GM23248 (cell line): ENCODE measurements around the gene MRPL37. TPM values are rescaled to one million over a fixed set of nuclear protein-coding genes. Genes with fewer than 3 reads are reported as not detected.

Experiments used
- DNase-seq: peaks from one replicate; pipeline ENCODE4 v3.0.0-alpha.2; 2015
- H2AFZ ChIP-seq: fragments of 200-600 bp; sonication (generic); 2 replicates; pipeline ENCODE4 v1.6.1; 2016; ENCODE audit warnings: antibody characterized with exemption
- H3F3A ChIP-seq: fragments of 200-600 bp; sonication (generic); 2 replicates; pipeline ENCODE4 v1.6.1; 2016; ENCODE audit warnings: mild to moderate bottlenecking, antibody characterized with exemption, mixed run types; ENCODE audit not compliant: insufficient read depth
- H3K27ac ChIP-seq: fragments of 200-600 bp; sonication (generic); 2 replicates; pipeline ENCODE4 v1.5.1; 2016; ENCODE audit warnings: mild to moderate bottlenecking
- H3K27me3 ChIP-seq: fragments of 200-600 bp; sonication (generic); replicated peaks from 2 replicates; pipeline ENCODE4 v1.6.1; 2016; ENCODE audit warnings: mild to moderate bottlenecking; ENCODE audit not compliant: insufficient read depth
- H3K36me3 ChIP-seq: fragments of 200-600 bp; sonication (generic); 2 replicates; pipeline ENCODE4 v1.6.1; 2016; ENCODE audit warnings: low read depth, mild to moderate bottlenecking
- H3K4me1 ChIP-seq: fragments of 200-600 bp; sonication (generic); 2 replicates; pipeline ENCODE4 v1.6.1; 2016; ENCODE audit warnings: mild to moderate bottlenecking; ENCODE audit not compliant: insufficient read depth
- H3K4me2 ChIP-seq: fragments of 200-600 bp; sonication (generic); one replicate; pipeline ENCODE4 v1.6.1; 2016; ENCODE audit warnings: mild to moderate bottlenecking; ENCODE audit not compliant: unreplicated experiment
- H3K4me3 ChIP-seq: fragments of 200-600 bp; sonication (generic); 2 replicates; pipeline ENCODE4 v1.5.1; 2016; ENCODE audit warnings: mild to moderate bottlenecking
- H3K79me2 ChIP-seq: fragments of 200-600 bp; sonication (generic); 2 replicates; pipeline ENCODE4 v1.6.1; 2016; ENCODE audit warnings: mild to moderate bottlenecking; ENCODE audit not compliant: insufficient read depth
- H3K9ac ChIP-seq: fragments of 200-600 bp; sonication (generic); 2 replicates; pipeline ENCODE4 v1.6.1; 2016; ENCODE audit warnings: mild to moderate bottlenecking
- H3K9me2 ChIP-seq: fragments of 200-600 bp; sonication (generic); 2 replicates; pipeline ENCODE4 v1.6.1; 2016; ENCODE audit warnings: mixed run types, mild to moderate bottlenecking, moderate library complexity; ENCODE audit not compliant: insufficient read depth
- H3K9me3 ChIP-seq: fragments of 200-600 bp; sonication (generic); one replicate; pipeline ENCODE4 v1.6.1; 2017; ENCODE audit warnings: low read depth
- H4K20me1 ChIP-seq: fragments of 200-600 bp; sonication (generic); 2 replicates; pipeline ENCODE4 v1.6.0; 2016; ENCODE audit not compliant: insufficient read depth
- EZH2 ChIP-seq: fragments of 200-600 bp; sonication (generic); IDR thresholded peaks from 2 replicates; pipeline ENCODE4 v1.6.1; 2018; ENCODE audit warnings: antibody characterized with exemption, mild to moderate bottlenecking; ENCODE audit not compliant: insufficient read depth, poor library complexity, severe bottlenecking
- EZH2phosphoT487 ChIP-seq: fragments of 200-600 bp; sonication (generic); IDR thresholded peaks from 2 replicates; pipeline ENCODE4 v1.6.1; 2018; ENCODE audit warnings: antibody characterized with exemption, moderate library complexity, mild to moderate bottlenecking, low read depth; ENCODE audit not compliant: insufficient read depth
- WGBS, 2 experiments: methylation state at CpG; one replicate each; pipeline ENCODE4 v1.1.6; 2015 to 2017; ENCODE audit warnings: low lambda C conversion rate in 2 of 2, low coverage in 1 of 2; ENCODE audit errors: missing lambda C conversion rate in 2 of 2; 5-methylcytosine and 5-hydroxymethylcytosine counted together
- in situ Hi-C: fragments of 300-500 bp; cut with MboI; formaldehyde crosslinking; loops from 2 replicates; pipeline ENCODE4 v1.15.0; 2020
- polyA plus RNA-seq: library from polyadenylated mRNA; unstranded; fragments of >200 nt; fragmentation: Nextera tagmentation; extraction: Ambion mirVana; gene quantifications from 2 replicates; pipeline ENCODE4 v1.2.1, GENCODE V29; 2016
- total RNA-seq: library from RNA; depleted of rRNA; stranded (reverse); fragments of >200 nt; shearing (Covaris generic); gene quantifications from 2 replicates; pipeline ENCODE4 v1.2.3, GENCODE V29; 2014

The MRPL37 gene
- total and polyA plus RNA-seq, 2 experiments from 2014 or later, result 91.3 to 113 TPM

- H3K27ac ChIP-seq, result no peak overlapping the region
- H3K4me3 ChIP-seq, result no peak overlapping the region
- H2AFZ ChIP-seq, result no peak overlapping the region
- no peaks in the 10 kb centered on the region for H3K27me3 ChIP-seq
- no peak for DNase-seq
- no peaks in the 10 kb centered on the region for H4K20me1 ChIP-seq
- H3K4me2 ChIP-seq, result no peak overlapping the region
- H3K36me3 ChIP-seq, result no peaks in the 10 kb centered on the region
- H3K9me2 ChIP-seq, result no peaks in the 10 kb centered on the region
- peaks cover 10% of the 10 kb centered on the region for H3K4me1 ChIP-seq
- no peak overlapping the region for H3K9ac ChIP-seq
- 81 to 88% methylated on average over 3 of the region's 3 CpGs for WGBS, 2 experiments
- no peak for TF ChIP-seq EZH2
- no peak for TF ChIP-seq EZH2phosphoT487
- in situ Hi-C loops, result no loop called here
- H3F3A ChIP-seq, result peaks cover 10% of the 10 kb centered on the region; the same call in 1 of the 2 replicates
- no peaks in the 10 kb centered on the region for H3K9me3 ChIP-seq
- no peaks in the 10 kb centered on the region for H3K79me2 ChIP-seq
These were observed 43.8 kb upstream of the MRPL37 start for GRCh38 chr1:54156201-54156600.

DNA sequence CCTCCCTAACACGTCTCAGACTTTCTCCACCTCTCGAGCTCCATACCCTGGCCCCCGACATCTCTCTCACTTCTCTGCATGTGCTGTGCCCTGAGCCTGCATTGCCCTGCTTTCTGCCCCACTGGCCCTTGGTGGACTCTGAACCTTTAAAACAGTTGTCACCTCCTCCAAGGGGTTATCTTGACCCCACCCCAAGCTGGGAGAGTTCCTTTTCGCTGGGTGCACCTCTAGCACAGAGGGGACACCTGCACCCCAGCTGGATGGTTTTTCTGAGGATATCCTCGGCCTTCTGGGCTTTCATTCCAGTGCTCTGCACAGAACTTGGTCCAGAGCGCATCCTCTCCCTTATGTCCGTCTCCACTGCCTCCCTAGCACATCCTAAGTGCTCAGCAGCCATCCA, 43.0 kb upstream of the MRPL37 start:
- Histone ChIP-seq H3K9ac (no peak overlapping the region), H3K4me1 (peaks cover 10% of the 10 kb centered on the region), H3K4me2 (no peak overlapping the region), H3K79me2 (no peaks in the 10 kb centered on the region), H3K36me3 (no peaks in the 10 kb centered on the region), H3K27me3 (no peaks in the 10 kb centered on the region), H3K9me3 (no peaks in the 10 kb centered on the region), H3K4me3 (no peak overlapping the region), H3K9me2 (no peaks in the 10 kb centered on the region), H2AFZ (no peak overlapping the region), H3K27ac (no peak overlapping the region), H3F3A (peaks cover 10% of the 10 kb centered on the region; the same call in 1 of the 2 replicates), H4K20me1 (no peaks in the 10 kb centered on the region)
- 79 to 82% methylated on average over 7 of the region's 7 CpGs for WGBS, 2 experiments
- TF ChIP-seq EZH2, result no peak
- no peak for TF ChIP-seq EZH2phosphoT487
- DNase-seq, result no peak
- in situ Hi-C loops, result no loop called here

GRCh38 chr1:54157401-54157800, 42.6 kb upstream of the MRPL37 start:
- H3K27ac ChIP-seq, result no peak overlapping the region
- H3K79me2 ChIP-seq, result no peaks in the 10 kb centered on the region
- no peak overlapping the region for H3K9ac ChIP-seq
- no peak overlapping the region for H2AFZ ChIP-seq
- H3K36me3 ChIP-seq, result no peaks in the 10 kb centered on the region
- no peak overlapping the region for H3K4me2 ChIP-seq
- H3K9me3 ChIP-seq, result no peaks in the 10 kb centered on the region
- H3K9me2 ChIP-seq, result no peaks in the 10 kb centered on the region
- no peaks in the 10 kb centered on the region for H4K20me1 ChIP-seq
- H3K4me3 ChIP-seq, result no peak overlapping the region
- 78 to 83% methylated on average over 6 of the region's 6 CpGs for WGBS, 2 experiments
- in situ Hi-C loops, result no loop called here
- no peaks in the 10 kb centered on the region for H3K27me3 ChIP-seq
- no peak for TF ChIP-seq EZH2
- no peak for TF ChIP-seq EZH2phosphoT487
- H3K4me1 ChIP-seq, result peaks cover 10% of the 10 kb centered on the region
- DNase-seq, result no peak
- peaks cover 10% of the 10 kb centered on the region; the same call in 1 of the 2 replicates for H3F3A ChIP-seq

GRCh38 chr1:54158071-54158470, 41.9 kb upstream of the MRPL37 start:
- Histone ChIP-seq H4K20me1 (no peaks in the 10 kb centered on the region), H3K9ac (no peak overlapping the region), H3K4me1 (peaks cover 10% of the 10 kb centered on the region), H3K36me3 (no peaks in the 10 kb centered on the region), H3F3A (peaks cover 10% of the 10 kb centered on the region; the same call in 1 of the 2 replicates), H3K4me2 (no peak overlapping the region), H3K4me3 (no peak overlapping the region), H3K27ac (no peak overlapping the region), H3K79me2 (no peaks in the 10 kb centered on the region), H3K9me2 (no peaks in the 10 kb centered on the region), H3K9me3 (no peaks in the 10 kb centered on the region), H3K27me3 (no peaks in the 10 kb centered on the region), H2AFZ (no peak overlapping the region)
- peak; percentile 57 for DNase-seq
- 69 to 71% methylated on average over 3 of the region's 3 CpGs for WGBS, 2 experiments
- TF ChIP-seq EZH2 (no peak), EZH2phosphoT487 (no peak)
- in situ Hi-C loops, result no loop called here

DNA sequence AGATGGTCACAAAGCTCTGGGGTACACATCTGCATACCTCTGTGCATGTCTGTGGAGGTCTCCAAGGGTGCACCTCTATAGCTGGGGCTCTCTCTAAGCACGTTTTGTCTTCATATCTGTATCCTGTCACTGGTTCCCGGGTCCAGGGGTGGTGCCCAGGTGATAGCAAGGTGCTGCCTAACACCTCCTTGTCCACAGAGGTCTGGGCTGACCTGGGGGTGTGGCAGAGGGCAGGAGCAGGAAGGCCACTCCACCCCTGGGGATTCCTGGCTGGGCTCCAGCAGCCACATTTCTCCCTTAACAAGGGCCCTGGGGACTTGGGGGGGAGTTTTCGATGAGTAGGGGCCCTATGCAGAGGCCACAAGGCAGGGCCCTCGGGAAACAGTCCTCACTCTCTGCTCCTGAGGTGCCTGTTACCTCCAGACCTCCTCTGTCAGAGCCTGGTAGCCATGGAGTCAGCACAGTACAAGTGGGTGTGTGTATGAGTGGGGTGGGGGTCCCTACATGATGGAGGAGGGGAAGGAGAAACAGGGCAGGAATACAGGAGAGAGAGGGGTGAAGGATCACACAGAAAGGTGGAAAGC, 40.1 kb upstream of the MRPL37 start:
- H2AFZ ChIP-seq, result no peak overlapping the region
- H3K36me3 ChIP-seq, result no peaks in the 10 kb centered on the region
- no peaks in the 10 kb centered on the region for H3K27me3 ChIP-seq
- no peaks in the 10 kb centered on the region for H3K9me2 ChIP-seq
- no peaks in the 10 kb centered on the region for H3K79me2 ChIP-seq
- TF ChIP-seq EZH2 (no peak), EZH2phosphoT487 (no peak)
- no peaks in the 10 kb centered on the region for H3K4me1 ChIP-seq
- no peaks in the 10 kb centered on the region for H4K20me1 ChIP-seq
- in situ Hi-C loops, result no loop called here
- no peak overlapping the region for H3K27ac ChIP-seq
- 48 to 57% methylated on average over 4 of the region's 4 CpGs for WGBS, 2 experiments
- no peaks in the 10 kb centered on the region for H3F3A ChIP-seq
- H3K4me2 ChIP-seq, result no peak overlapping the region
- no peaks in the 10 kb centered on the region for H3K9me3 ChIP-seq
- no peak overlapping the region for H3K4me3 ChIP-seq
- H3K9ac ChIP-seq, result no peak overlapping the region
- no peak for DNase-seq
